Left lung (tissue), 10 donors: ENCODE measurements around the gene STK10. TPM values are rescaled to one million over a fixed set of nuclear protein-coding genes. Genes with fewer than 3 reads are reported as not detected.
"Not testable (repeated sequence)": the region's sequence is repeated elsewhere in the genome, so short reads cannot be mapped to it uniquely, and the experiment has no call there.

ENCODE experiments used
- ATAC-seq: fragments of 200-7000 bp; cut with Tn5 transposase; one replicate; pipeline ENCODE4 v1.9.1; 2020; ENCODE audit warnings: moderate library complexity
- DNase-seq, 4 donors: peaks; one replicate each; pipeline ENCODE4 v3.0.0-alpha.2; 2013 to 2020
- H3K27ac ChIP-seq, 2 donors: fragments of 200-600 bp; sonication (generic) in 1 of 2; one replicate each; pipeline versions ENCODE4 v1.5.0 to v1.8.0; 2020 to 2021
- H3K27me3 ChIP-seq, 2 donors: fragments of 200-600 bp; sonication (generic) in 1 of 2; one replicate each; pipeline versions ENCODE4 v1.5.0 to v1.8.0; 2020 to 2021
- H3K36me3 ChIP-seq, 2 donors: fragments of 200-600 bp; sonication (generic) in 1 of 2; one replicate each; pipeline versions ENCODE4 v1.5.0 to v1.8.0; 2020 to 2021
- H3K4me1 ChIP-seq, 2 donors: fragments of 200-600 bp; one replicate each; pipeline ENCODE4 v1.8.0; 2021
- H3K4me3 ChIP-seq, 2 donors: fragments of 200-600 bp; sonication (generic) in 1 of 2; one replicate each; pipeline versions ENCODE4 v1.5.0 to v1.8.0; 2020 to 2021; ENCODE audit warnings: mild to moderate bottlenecking in 1 of 2
- H3K9me3 ChIP-seq, 2 donors: fragments of 200-600 bp; sonication (generic) in 1 of 2; one replicate each; pipeline versions ENCODE4 v1.5.0 to v1.8.0; 2020 to 2021
- intact Hi-C, 2 donors: fragments of 100-400 bp; cut with DNase I; formaldehyde crosslinking; loops; one replicate each; pipeline versions ENCODE4 v1.11.2 to v1.14.2; 2022
- polyA plus RNA-seq, 6 donors: library from polyadenylated mRNA; unstranded; fragments of 120-200 nt; gene quantifications; one replicate each; pipeline ENCODE4 v1.2.1, GENCODE V29; 2013; ENCODE audit not compliant: insufficient read length in 6 of 6
- total RNA-seq, 2 donors: library from RNA; stranded (reverse); fragmentation: NEBNext Ultra II Directional; extraction: Animal tissue kit (Norgen Biotek cat#: 25700); gene quantifications; one replicate each; pipeline ENCODE4 v1.2.1, GENCODE V29; 2021
- TF ChIP-seq, protein P1 (sequence below), 2 donors: fragments of 200-600 bp; sonication (generic) in 1 of 2; IDR thresholded peaks; one replicate each; pipeline versions ENCODE4 v1.5.0 to v1.8.0; 2021; ENCODE audit warnings: antibody characterized with exemption in 2 of 2
- donor health status: DM: no; HTN: yes; CAD: no.
- donor health status: DM: no; HTN: no; CAD: no.

Gene STK10
- total and polyA plus RNA-seq, 8 donors: 18.6 to 83.2 (median 21.9) TPM

DNA sequence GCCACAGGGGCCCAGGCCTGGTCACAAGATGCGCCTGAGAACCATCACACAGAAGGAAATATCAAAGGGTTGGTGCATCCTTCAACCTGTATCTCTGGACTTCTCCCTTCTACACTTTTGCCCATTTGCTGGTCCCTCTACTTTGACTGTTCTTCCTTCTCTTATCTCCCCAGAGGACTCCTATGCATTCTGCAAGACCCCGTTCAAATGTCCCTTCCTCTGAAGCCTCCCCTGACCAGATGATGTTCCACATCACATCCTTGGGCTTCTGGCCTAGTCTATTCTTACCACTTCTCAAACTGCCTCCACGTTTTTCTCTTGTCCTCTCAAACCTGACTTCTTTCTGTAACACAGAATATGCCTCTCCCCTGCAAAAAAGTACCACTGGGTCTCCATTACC is 34.3 kb downstream of the STK10 start:
- DNase-seq (peak in 1 of 4 donors; percentile 2), ATAC-seq (no peak)
- H3K4me3 ChIP-seq: no peak overlapping the region
- peak overlapping the region in 1 of 2 donors; percentile 77 for H3K27ac ChIP-seq
- H3K4me1 ChIP-seq: peaks cover 0 to 87% of the 10 kb centered on the region in 2 donors
- TF ChIP-seq, protein P1, sequence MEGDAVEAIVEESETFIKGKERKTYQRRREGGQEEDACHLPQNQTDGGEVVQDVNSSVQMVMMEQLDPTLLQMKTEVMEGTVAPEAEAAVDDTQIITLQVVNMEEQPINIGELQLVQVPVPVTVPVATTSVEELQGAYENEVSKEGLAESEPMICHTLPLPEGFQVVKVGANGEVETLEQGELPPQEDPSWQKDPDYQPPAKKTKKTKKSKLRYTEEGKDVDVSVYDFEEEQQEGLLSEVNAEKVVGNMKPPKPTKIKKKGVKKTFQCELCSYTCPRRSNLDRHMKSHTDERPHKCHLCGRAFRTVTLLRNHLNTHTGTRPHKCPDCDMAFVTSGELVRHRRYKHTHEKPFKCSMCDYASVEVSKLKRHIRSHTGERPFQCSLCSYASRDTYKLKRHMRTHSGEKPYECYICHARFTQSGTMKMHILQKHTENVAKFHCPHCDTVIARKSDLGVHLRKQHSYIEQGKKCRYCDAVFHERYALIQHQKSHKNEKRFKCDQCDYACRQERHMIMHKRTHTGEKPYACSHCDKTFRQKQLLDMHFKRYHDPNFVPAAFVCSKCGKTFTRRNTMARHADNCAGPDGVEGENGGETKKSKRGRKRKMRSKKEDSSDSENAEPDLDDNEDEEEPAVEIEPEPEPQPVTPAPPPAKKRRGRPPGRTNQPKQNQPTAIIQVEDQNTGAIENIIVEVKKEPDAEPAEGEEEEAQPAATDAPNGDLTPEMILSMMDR (IDR thresholded peaks at IDR 0.05): no peak
- peaks cover 0 to 48% of the 10 kb centered on the region in 2 donors for H3K36me3 ChIP-seq
- no peaks in the 10 kb centered on the region for H3K27me3 ChIP-seq
- H3K9me3 ChIP-seq: no peaks in the 10 kb centered on the region
- intact Hi-C loops: no loop called here

DNA sequence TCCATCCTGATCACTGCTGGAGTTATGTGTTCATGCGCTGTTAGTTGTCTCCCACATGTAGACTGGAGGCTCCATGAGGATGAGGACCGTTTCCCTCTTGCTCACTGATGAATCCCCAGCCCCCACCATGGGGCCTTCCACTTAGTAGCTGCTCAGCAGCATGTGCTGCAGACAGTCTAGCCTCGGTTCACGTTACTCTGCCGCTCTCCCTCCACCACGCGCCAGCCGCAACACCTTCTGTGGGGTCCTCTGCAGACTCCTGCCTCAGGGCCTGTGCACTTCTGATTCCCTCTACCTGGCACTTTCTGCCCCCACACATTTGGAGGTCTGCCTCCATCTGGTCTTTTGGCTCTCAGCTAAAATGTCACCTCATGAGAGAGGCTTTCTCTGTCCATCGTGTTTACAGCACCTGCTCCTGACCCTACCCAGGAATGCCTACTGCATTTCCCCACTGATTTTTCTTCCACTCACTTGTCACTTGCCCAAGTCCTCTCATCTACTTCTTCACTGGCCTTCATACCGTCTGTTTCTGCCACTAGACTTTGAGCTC is 36.3 kb downstream of the STK10 start:
- no peaks in the 10 kb centered on the region for H3K27me3 ChIP-seq
- H3K9me3 ChIP-seq: no peaks in the 10 kb centered on the region
- H3K36me3 ChIP-seq: peaks cover 0 to 58% of the 10 kb centered on the region in 2 donors
- H3K4me1 ChIP-seq: peaks cover 0 to 88% of the 10 kb centered on the region in 2 donors
- TF ChIP-seq, protein P1 (IDR thresholded peaks at IDR 0.05): no peak
- intact Hi-C loops: no loop called here
- peak overlapping the region in 1 of 2 donors; percentile 87 for H3K27ac ChIP-seq
- no peak overlapping the region for H3K4me3 ChIP-seq
- DNase-seq (peak in 1 of 4 donors; percentile 29), ATAC-seq (no peak)

DNA sequence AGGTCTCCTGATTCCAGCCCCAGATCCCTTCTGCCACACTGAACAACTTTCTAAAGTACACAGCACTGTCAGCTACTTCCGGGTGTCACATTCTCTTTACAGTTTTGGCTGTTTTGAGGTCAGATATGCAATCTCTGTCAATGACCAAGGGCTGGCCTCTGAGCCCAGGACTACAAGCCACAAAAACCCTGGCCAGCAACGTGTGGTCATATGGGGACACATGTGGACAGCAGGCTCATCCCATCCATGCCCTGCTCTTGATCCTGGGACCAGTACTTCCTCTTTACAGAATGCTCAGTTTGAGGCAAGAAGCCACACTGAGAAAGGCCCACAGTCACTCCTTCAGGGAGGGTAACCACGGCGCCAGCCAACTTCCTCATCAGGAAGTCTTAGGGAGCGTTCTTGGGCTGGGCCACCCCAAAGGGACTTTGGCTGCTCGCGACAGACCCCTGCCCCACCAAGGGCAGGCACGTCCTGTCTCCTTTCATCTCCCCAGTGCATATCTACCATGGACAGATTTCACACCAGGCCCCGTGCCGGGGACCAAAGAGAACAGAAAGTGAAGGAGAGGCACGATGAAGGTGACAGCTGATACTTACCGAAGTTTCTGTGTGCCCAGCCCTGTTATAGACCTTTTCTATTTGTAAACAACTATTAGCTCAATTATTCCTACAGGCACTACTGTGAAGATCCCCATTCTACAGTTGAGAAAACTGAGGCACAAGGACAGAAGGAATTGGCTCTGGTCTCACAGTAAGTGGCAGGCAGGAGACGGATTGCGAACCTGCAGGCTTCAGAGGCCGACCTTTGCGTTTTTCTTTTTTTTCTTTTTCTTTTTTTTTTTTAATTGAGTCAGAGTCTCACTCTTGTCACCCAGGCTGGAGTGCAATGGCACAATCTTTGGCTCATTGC is 37.3 kb downstream of the STK10 start:
- Histone ChIP-seq H3K27ac (peak overlapping the region; percentile 56 to 87), H3K4me1 (peaks cover 0 to 85% of the 10 kb centered on the region in 2 donors), H3K4me3 (no peak overlapping the region), H3K9me3 (no peaks in the 10 kb centered on the region), H3K27me3 (no peaks in the 10 kb centered on the region), H3K36me3 (peaks cover 0 to 58% of the 10 kb centered on the region in 2 donors)
- TF ChIP-seq, protein P1 (IDR thresholded peaks at IDR 0.05): no peak
- ATAC-seq (peak; percentile 87), DNase-seq (peak in 2 of 4 donors; percentile 81 to 91)
- intact Hi-C loops: no loop called here

DNA sequence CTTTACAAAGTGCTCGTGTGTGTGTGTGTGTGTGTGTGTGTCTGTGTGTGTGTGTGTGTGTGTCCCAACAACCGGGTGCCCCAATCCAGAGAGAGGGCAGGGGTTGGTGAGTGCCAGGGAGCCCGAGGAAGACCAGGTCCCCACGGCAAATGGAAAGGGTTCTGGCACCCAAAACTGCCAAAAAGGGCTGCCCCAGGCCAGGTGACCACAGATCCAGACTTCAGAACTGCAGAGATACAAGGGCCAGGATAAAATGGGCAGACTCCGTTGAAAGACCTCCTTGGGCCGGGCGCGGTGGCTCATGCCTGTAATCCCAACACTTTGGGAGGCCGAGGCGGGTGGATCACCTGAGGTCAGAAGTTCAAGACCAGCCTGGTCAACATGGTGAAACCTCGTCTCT is 38.5 kb downstream of the STK10 start:
- DNase-seq, intact Hi-C loops, ATAC-seq, H3K27me3 ChIP-seq, H3K4me3 ChIP-seq, H3K9me3 ChIP-seq: not testable (repeated sequence)
- peak overlapping the region in 1 of 2 donors; percentile 87 for H3K27ac ChIP-seq
- peaks cover 0 to 49% of the 10 kb centered on the region in 2 donors for H3K36me3 ChIP-seq
- H3K4me1 ChIP-seq: peaks cover 0 to 85% of the 10 kb centered on the region in 2 donors

DNA sequence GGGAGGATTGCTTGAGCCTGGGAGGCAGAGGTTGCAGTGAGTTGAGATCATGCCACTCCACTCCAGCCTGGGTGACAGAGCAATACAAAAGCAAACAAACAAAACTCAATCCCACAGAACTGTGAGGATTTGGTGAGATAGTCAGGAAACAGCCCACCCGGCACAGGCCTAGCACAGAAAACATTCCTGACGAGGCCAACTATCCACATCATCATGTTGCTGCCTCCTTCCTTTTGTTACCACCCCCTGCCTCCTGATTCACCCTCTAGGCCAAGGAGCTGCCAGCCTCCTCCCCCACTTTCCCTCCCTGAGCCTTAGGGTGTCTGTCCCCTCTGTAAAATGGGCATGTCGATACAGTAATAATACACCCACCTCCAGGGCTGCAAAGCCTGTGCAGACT is 39.0 kb downstream of the STK10 start:
- Histone ChIP-seq H3K27ac (peak overlapping the region in 1 of 2 donors; percentile 41), H3K36me3 (peaks cover 0 to 48% of the 10 kb centered on the region in 2 donors), H3K4me1 (peaks cover 0 to 85% of the 10 kb centered on the region in 2 donors), H3K27me3 (no peaks in the 10 kb centered on the region), H3K9me3 (no peaks in the 10 kb centered on the region), H3K4me3 (no peak overlapping the region)
- no peak for DNase-seq
- TF ChIP-seq, protein P1 (IDR thresholded peaks at IDR 0.05): no peak
- intact Hi-C loops: no loop called here
- ATAC-seq: no peak
